Fibroblast of skin of left biceps (primary cell): Measurements from ENCODE around the gene TRAF3IP3.
A peak's percentile ranks its signal among the peaks of the same experiment; 100 is the strongest.

Experiments used
- DNase-seq, 2 experiments: peaks; one replicate each; pipeline ENCODE4 v3.0.0-alpha.2; 2013; ENCODE audit warnings: low read depth in 2 of 2

TRAF3IP3 gene

DNA sequence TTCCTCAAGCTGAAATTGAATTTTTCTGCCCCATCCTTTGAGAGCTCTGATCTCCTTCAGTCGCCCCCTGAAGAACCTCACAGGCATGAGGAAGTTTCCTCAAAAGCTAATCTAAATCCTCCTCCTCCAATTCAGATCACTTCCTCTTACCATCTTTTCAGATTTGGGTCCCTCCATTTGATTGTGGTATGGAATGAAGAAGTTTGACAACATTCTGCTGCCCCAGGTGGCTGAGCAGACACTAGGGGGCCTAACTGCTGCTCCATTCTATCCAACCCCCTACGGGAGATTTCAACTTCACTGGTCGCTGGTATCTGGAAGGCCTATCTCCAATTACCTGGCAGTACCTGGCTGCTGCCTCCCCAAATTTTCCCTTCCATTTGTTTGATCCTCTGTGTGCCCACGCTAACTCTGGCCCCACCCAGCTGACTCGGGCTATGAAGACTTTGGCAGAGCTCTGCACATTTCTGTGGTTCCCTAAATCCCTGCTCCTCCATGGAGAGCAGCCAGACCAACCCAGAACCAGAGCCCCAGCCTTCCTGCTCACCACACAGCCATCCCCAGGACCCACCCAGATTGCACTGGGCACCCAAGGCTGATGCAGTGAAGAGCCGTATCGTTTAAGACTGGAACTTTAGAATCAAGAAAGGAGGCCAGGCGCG lies 42.3 kb downstream of the TRAF3IP3 start:
- no peak for DNase-seq

DNA sequence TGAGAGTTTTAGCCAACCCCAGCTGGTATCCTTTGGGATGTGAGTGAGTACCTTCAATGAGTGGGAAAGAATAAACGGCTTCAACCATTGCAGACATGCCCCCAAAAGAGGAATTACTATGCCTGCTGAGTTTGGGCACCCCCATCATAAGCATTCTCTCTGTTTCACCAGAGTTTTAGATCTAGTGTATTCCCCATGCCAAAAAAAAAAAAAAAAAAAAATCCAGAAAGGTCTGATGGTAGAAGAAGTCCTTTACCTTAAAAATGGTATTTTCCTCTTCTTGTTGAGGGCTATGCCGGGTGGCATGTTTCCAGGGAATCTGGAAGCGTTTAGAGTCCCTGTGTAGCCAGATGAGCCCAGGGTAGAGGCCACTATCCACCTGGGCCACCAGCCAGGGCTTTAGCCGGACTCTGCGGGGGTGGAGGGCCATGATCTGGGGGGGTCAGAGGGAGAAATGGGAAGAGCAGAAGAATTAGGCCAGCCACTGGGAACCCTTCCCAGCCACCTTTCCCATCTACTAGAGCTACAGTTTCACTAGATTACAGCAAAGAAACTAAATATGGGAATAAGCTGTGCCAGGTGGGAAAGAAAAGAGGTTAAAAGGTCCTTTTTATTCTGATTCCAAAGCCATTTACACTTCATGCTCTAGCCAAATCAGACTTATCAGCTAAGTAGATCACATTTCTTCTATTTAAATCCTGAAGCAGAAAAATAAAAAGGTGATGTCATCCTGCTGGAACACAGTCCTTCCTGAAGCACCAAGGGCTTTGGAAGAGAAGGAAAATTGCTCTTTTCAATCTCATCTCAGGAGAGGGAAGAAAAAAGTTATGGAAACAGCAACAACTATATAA lies 45.4 kb downstream of the TRAF3IP3 start:
- no peak for DNase-seq

- no peak for DNase-seq
Measured at GRCh38 chr1:209802117-209802779, 46.4 kb downstream of the TRAF3IP3 start.

DNA sequence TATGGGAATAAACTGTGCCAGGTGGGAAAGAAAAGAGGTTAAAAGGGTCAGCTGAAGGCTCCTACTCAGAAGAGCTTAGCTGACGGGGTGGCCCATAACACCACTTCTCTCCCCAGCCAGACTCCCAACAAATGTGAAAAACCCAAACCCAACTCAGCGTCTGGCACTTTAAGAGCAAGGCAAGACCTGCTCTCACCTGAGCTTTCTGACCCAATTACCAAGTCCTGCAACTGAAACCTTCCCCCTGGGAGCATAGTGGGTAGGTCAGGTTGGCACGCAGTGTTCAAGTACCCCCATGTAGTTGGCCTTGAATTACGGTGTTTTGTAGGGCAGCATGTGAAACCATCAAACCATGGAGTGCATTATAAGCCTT lies 46.9 kb downstream of the TRAF3IP3 start:
- no peak for DNase-seq

DNA sequence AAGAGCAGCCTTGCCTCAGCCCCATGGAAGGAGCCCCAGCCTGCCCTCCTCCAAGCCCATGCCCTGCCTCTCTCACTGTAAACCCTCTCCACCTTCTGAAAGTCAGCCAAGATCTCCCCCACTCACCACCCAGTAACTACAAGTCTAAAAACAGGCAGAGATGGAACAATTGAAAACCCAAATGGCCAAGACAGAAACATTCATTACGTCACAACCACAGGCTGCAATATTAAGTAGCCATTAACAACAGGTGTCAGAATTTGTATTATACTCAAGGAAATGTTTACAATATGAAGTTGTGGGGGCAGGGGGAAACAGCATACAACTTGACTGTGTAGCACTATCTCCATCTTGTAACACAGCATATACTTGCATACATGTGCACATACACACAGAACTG lies 47.7 kb downstream of the TRAF3IP3 start:
- no peak for DNase-seq

DNA sequence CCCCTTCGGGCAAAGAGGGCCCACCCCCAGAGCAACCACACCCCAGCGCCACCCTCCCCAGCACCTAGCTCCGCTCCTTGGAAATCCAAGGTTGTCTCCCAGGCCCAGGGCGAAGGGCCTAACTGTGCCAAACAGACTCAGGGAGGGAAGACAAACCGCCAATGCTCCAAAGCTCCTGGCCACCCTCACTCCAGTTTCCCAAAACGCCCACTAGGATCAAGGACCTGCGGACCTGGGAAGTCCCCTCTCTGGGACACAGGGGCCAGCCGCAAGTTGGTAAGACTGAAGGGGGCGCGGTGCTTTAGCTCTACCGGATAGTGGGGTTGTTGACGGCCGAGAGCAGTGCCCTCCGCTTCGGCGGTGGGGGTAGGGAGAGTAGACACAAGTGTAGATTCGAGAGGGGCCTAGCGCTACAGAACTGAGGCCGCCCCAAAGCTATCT lies 49.5 kb downstream of the TRAF3IP3 start:
- no peak for DNase-seq

GRCh38 chr1:209805875-209806760 lies 50.3 kb downstream of the TRAF3IP3 start, which contains the start of gene IRF6:
Gene IRF6 (minus strand): TSS chr1:209806142. CDS start chr1:209801413, 4,729 bp downstream.
- DNase-seq, result no peak

- DNase-seq, result no peak
Measured at GRCh38 chr1:209807509-209807908, 51.7 kb downstream of the TRAF3IP3 start.

DNA sequence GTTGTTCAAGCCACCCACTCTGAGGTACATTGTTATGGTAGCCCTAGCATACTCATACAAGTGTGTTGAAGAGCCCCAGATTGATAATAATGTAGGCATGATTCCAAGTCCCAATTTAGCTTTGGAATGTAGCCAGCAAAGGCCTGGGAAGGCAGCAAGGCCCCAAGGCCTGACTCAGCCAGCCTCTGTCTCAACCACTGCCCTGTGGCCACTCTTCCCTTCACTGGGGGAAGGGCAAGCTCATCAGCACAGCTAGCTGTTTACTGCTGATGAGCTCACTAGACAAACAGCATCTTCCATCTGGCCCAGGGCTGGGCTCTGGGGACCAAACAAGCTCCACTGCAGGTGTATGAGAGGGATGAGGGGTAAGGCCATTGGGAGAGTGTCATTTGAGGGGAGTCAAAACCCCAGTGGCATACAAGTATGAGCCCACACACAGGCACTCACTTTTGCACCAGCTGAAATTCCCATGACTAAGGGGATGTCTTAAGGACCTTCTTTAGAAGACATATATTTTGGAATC lies 52.3 kb downstream of the TRAF3IP3 start:
- peak; percentile 57 to 64 for DNase-seq

DNA sequence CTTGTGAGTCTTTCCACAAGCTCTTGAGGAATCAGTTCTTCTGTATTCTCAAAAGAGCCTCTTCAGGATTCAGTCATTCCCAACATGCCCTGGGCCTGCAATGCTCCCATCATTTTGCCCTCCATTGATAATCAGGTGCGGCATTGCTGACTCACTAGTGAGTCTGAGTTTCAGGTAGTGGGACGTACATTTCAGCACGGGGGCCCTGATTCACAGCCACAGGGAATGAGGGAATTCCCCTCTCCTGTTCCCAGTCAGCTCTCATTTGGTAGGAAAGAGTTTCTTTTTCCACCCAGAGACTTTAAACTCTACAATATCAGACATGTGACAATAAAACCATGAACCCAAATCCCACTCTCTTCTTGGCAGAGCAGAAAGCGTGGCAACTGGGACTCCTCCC lies 53.8 kb downstream of the TRAF3IP3 start:
- DNase-seq, result no peak

DNA sequence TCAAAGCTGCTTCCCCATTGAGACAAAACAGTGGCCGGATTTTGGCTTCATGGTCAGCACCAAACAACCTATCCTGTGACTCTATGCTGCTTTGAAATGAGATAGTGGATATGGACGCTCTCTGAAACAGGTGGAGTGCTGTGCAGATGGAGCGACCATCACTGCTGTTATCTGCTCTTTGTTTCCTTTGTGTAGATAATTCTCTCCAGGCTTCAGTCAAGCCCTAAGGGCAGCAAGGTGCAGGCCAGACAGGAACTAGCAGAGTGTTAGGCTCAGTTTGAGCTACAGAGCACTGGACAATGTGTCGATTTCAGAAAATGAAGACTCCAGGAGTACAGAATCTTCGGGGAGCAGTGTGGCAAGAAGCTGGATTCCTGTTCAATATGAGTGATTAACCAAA lies 54.9 kb downstream of the TRAF3IP3 start:
- no peak for DNase-seq

- no peak for DNase-seq
Measured at GRCh38 chr1:209813902-209814301, 58.0 kb downstream of the TRAF3IP3 start.

- DNase-seq, result no peak
Measured at GRCh38 chr1:209815490-209815889, 59.6 kb downstream of the TRAF3IP3 start.

GRCh38 chr1:209815931-209816341 lies 60.1 kb downstream of the TRAF3IP3 start:
- DNase-seq, result no peak

GRCh38 chr1:209816923-209817322 lies 61.1 kb downstream of the TRAF3IP3 start:
- DNase-seq, result no peak

DNA sequence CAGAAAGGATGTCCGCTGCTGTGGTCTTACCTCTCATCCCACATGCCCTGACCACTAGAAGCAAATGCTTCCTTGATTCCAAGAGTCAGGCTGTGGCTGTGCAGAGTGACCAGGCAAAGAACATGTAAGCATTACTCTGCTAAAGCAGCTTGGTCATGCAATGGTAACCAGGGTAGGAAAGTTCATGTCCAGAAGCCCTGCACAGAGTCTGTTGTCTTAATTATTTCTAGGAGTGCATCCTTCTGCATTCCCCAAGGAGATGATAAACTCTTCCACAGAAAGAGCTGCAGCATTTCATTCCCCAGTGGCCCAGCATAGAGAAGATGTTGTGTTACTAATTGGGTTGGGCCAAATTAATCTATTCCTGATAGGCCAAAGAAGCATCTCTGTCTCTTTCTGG lies 61.8 kb downstream of the TRAF3IP3 start:
- DNase-seq, result no peak

DNA sequence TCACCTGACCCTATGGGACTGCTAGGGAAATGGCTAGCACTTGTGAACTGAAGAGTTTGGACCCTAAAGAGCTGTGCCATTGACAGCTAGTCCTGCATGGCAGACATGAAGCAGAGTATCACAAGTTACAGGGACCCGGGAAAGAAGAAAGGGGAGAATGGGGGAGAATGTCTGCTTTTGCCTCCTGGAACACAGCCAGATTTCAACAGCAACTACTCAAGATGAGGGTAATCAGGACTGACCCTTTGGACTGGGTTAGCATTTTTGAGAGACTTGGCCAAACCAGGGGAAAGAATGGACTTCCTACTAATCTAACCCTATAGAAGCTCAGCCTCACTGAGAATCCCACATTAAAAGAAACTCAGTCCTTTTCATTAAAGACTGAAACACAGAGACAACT lies 63.2 kb downstream of the TRAF3IP3 start:
- no peak for DNase-seq

- no peak for DNase-seq
Measured at GRCh38 chr1:209820986-209821385, 65.1 kb downstream of the TRAF3IP3 start.

GRCh38 chr1:209822706-209823105 lies 66.9 kb downstream of the TRAF3IP3 start:
- no peak for DNase-seq

GRCh38 chr1:209823143-209824041 lies 67.5 kb downstream of the TRAF3IP3 start:
- peak in 1 of 2 experiments; percentile 40 for DNase-seq
